ENCODE measurements around the gene KCNH2.

DNA sequence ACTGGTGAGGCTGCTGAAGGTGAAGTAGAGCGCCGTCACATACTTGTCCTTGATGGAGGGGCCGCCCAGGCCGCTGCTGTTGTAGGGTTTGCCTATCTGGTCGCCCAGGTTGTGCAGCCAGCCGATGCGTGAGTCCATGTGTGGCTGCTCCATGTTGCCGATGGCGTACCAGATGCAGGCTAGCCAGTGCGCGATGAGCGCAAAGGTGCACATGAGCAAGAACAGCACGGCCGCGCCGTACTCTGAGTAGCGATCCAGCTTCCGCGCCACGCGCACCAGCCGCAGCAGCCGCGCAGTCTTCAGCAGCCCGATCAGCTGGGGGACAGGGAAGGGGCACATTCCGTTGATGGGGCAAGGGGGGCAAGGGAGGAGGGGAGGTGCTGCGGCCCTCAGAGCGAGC is 26.6 kb downstream of the KCNH2 start:
- TF ChIP-seq, protein P1, sequence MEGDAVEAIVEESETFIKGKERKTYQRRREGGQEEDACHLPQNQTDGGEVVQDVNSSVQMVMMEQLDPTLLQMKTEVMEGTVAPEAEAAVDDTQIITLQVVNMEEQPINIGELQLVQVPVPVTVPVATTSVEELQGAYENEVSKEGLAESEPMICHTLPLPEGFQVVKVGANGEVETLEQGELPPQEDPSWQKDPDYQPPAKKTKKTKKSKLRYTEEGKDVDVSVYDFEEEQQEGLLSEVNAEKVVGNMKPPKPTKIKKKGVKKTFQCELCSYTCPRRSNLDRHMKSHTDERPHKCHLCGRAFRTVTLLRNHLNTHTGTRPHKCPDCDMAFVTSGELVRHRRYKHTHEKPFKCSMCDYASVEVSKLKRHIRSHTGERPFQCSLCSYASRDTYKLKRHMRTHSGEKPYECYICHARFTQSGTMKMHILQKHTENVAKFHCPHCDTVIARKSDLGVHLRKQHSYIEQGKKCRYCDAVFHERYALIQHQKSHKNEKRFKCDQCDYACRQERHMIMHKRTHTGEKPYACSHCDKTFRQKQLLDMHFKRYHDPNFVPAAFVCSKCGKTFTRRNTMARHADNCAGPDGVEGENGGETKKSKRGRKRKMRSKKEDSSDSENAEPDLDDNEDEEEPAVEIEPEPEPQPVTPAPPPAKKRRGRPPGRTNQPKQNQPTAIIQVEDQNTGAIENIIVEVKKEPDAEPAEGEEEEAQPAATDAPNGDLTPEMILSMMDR (IDR thresholded peaks at IDR 0.05; ENCODE audit: poor library complexity): no peak
- TF ChIP-seq EZH2 (IDR thresholded peaks at IDR 0.05; ENCODE audit: borderline replicate concordance): no peak
- no peak for TF ChIP-seq EZH2phosphoT487 (IDR thresholded peaks at IDR 0.05; ENCODE audit: low read depth, severe bottlenecking, unreplicated experiment)

All from hepatocyte (in vitro differentiated cells).